Liver (tissue), 9 donors: ENCODE data around the gene TMEM86B. TPM values are rescaled to one million over a fixed set of nuclear protein-coding genes. Genes with fewer than 3 reads are reported as not detected.
"Not testable (repeated sequence)": the region's sequence is repeated elsewhere in the genome, so short reads cannot be mapped to it uniquely, and the experiment has no call there.

Experiments
- DNase-seq: peaks from one replicate; pipeline ENCODE4 v3.0.0-alpha.2; 2017; ENCODE audit warnings: low spot score
- H3K27ac ChIP-seq, 2 donors: one replicate each; pipeline ENCODE4 v1.7.0; 2013; ENCODE audit warnings: inconsistent platforms in 2 of 2, low read length in 2 of 2, control low read depth in 1 of 2, low read depth in 1 of 2, mild to moderate bottlenecking in 1 of 2
- H3K27me3 ChIP-seq, 4 donors: one replicate each; pipeline versions ENCODE4 v1.6.1 to v1.7.0; 2013; ENCODE audit warnings: low read length in 3 of 4, inconsistent platforms in 1 of 4, mild to moderate bottlenecking in 1 of 4, moderate library complexity in 1 of 4; ENCODE audit not compliant: control insufficient read depth in 4 of 4, insufficient read depth in 4 of 4
- H3K36me3 ChIP-seq, 4 donors: one replicate each; pipeline versions ENCODE4 v1.6.1 to v1.7.0; 2013; ENCODE audit warnings: low read length in 3 of 4, mild to moderate bottlenecking in 3 of 4, low read depth in 1 of 4, moderate library complexity in 1 of 4; ENCODE audit not compliant: control insufficient read depth in 4 of 4, insufficient read depth in 3 of 4
- H3K4me1 ChIP-seq, 4 donors: one replicate each; pipeline versions ENCODE4 v1.6.1 to v1.7.0; 2013; ENCODE audit warnings: low read length in 3 of 4, mild to moderate bottlenecking in 3 of 4, moderate library complexity in 1 of 4; ENCODE audit not compliant: control insufficient read depth in 4 of 4, insufficient read depth in 4 of 4
- H3K4me3 ChIP-seq, 3 donors: one replicate each; pipeline versions ENCODE4 v1.6.1 to v1.7.0; 2013; ENCODE audit warnings: low read length in 3 of 3, control low read depth in 1 of 3, low read depth in 1 of 3, mild to moderate bottlenecking in 1 of 3
- H3K9ac ChIP-seq, 2 donors: one replicate each; pipeline ENCODE4 v1.7.0; 2013; ENCODE audit warnings: low read length in 2 of 2, mild to moderate bottlenecking in 2 of 2, moderate library complexity in 2 of 2, control low read depth in 1 of 2, low read depth in 1 of 2
- H3K9me3 ChIP-seq, 4 donors: one replicate each; pipeline versions ENCODE4 v1.6.1 to v1.7.0; 2013; ENCODE audit warnings: low read length in 3 of 4; ENCODE audit not compliant: control insufficient read depth in 4 of 4
- EGR1 ChIP-seq, 2 donors: IDR thresholded peaks; 2 replicates each; pipeline ENCODE4 v1.6.1; 2016 to 2018; ENCODE audit warnings: antibody characterized with exemption in 2 of 2, low read depth in 2 of 2
- FOXA1 ChIP-seq: IDR thresholded peaks from 2 replicates; pipeline ENCODE4 v1.6.1; 2016; ENCODE audit warnings: antibody characterized with exemption
- GABPA ChIP-seq, 2 donors: IDR thresholded peaks in 1 of 2; conservative IDR thresholded peaks in 1 of 2; 2 replicates each; pipeline ENCODE4 v1.6.1; 2016; ENCODE audit warnings: antibody characterized with exemption in 2 of 2, mild to moderate bottlenecking in 1 of 2, moderate library complexity in 1 of 2
- HNF4A ChIP-seq, 2 donors: conservative IDR thresholded peaks; 2 replicates each; pipeline ENCODE4 v1.6.1; 2016; ENCODE audit warnings: antibody characterized with exemption in 2 of 2, mild to moderate bottlenecking in 2 of 2
- HNF4G ChIP-seq: IDR thresholded peaks from 2 replicates; pipeline ENCODE4 v1.6.1; 2016; ENCODE audit warnings: antibody characterized with exemption
- JUND ChIP-seq, 2 donors: IDR thresholded peaks; 2 replicates each; pipeline ENCODE4 v1.6.1; 2016; ENCODE audit warnings: antibody characterized with exemption in 2 of 2
- NR2F2 ChIP-seq: IDR thresholded peaks from 2 replicates; pipeline ENCODE4 v1.6.1; 2016; ENCODE audit warnings: antibody characterized with exemption
- RAD21 ChIP-seq, 2 donors: IDR thresholded peaks; 2 replicates each; pipeline ENCODE4 v1.6.1; 2016; ENCODE audit warnings: antibody characterized with exemption in 2 of 2, mild to moderate bottlenecking in 2 of 2
- RXRA ChIP-seq, 2 donors: IDR thresholded peaks; 2 replicates each; pipeline ENCODE4 v1.6.1; 2017 to 2018; ENCODE audit warnings: antibody characterized with exemption in 2 of 2, mild to moderate bottlenecking in 1 of 2
- SP1 ChIP-seq: IDR thresholded peaks from 2 replicates; pipeline ENCODE4 v1.6.1; 2018; ENCODE audit warnings: antibody characterized with exemption, mild to moderate bottlenecking
- TAF1 ChIP-seq: conservative IDR thresholded peaks from 2 replicates; pipeline ENCODE4 v1.6.1; 2016; ENCODE audit warnings: antibody characterized with exemption, mild to moderate bottlenecking
- YY1 ChIP-seq: IDR thresholded peaks from 2 replicates; pipeline ENCODE4 v1.6.1; 2016; ENCODE audit warnings: antibody characterized with exemption, mild to moderate bottlenecking
- WGBS: extraction: QIAGEN DNeasy Blood & Tissue Kit; methylation state at CpG from one replicate; pipeline ENCODE4 v1.1.7; 2013; 5-methylcytosine and 5-hydroxymethylcytosine counted together
- polyA plus RNA-seq, 2 donors: library from polyadenylated mRNA; stranded (reverse) in 1 of 2; unstranded in 1 of 2; fragments of 200-250 nt in 1 of 2; fragments of >200 nt in 1 of 2; fragmentation: Nextera tagmentation in 1 of 2; extraction: Ambion mirVana in 1 of 2; gene quantifications; one replicate each; pipeline versions ENCODE4 v1.2.1 to v1.2.3, GENCODE V29; 2013 to 2015
- total RNA-seq, 2 donors: library from RNA; depleted of rRNA; stranded (reverse); fragments of >200 nt; gene quantifications; one replicate each; pipeline ENCODE4 v1.2.3, GENCODE V29; 2014
- TF ChIP-seq, protein P1 (sequence below): IDR thresholded peaks from 2 replicates; pipeline ENCODE4 v1.6.1; 2016; ENCODE audit warnings: antibody characterized with exemption, mild to moderate bottlenecking
- TF ChIP-seq, protein P2 (sequence below): IDR thresholded peaks from 2 replicates; pipeline ENCODE4 v1.6.1; 2016; ENCODE audit warnings: antibody characterized with exemption
- TF ChIP-seq, protein P3 (sequence below): IDR thresholded peaks from 2 replicates; pipeline ENCODE4 v1.6.1; 2016; ENCODE audit warnings: antibody characterized with exemption
- TF ChIP-seq, protein P4 (sequence below): fragments of 150-350 bp; IDR thresholded peaks from 2 replicates; pipeline ENCODE4 v1.5.1; 2017; ENCODE audit warnings: improper control_type of control experiment, low read depth, low read length; ENCODE audit not compliant: missing input control
- donor health status: healthy.
- donor health status: healthy.
- donor health status: healthy.
- donor health status: healthy.
- donor health status: healthy.

TMEM86B gene
- total and polyA plus RNA-seq, 4 donors = 4.8 to 20.1 (median 16.6) TPM

DNA sequence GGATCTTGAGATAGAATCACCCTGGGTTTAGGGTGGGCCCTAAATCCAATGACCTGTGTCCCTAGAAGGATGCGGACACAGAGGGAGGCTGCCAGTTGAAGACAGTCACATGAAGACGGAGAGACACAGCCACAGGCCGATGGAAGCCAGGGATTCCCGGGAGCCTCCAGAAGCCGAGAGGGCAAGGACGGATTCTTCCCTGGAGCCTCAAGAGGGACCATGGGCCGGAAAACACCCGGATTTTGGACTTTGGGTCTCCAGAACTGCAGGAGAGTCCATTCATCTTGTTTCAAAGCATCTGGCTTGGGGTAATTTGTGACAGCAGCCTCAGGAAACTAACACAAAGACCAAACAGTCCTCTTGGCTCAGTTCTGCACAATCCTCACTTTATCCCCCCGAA lies 2.3 kb downstream of the TMEM86B start:
- 85% methylated on average over 9 of the region's 9 CpGs for WGBS
- Histone ChIP-seq H3K9me3 (no peaks in the 10 kb centered on the region), H3K4me1 (peaks cover 5 to 29% (median 23%) of the 10 kb centered on the region in 4 donors), H3K36me3 (peaks cover 3 to 11% (median 6%) of the 10 kb centered on the region in 4 donors), H3K4me3 (no peak overlapping the region), H3K27ac (no peak overlapping the region), H3K9ac (no peak overlapping the region), H3K27me3 (no peaks in the 10 kb centered on the region)
- DNase-seq = no peak
- TF ChIP-seq NR2F2 = no peak
- TF ChIP-seq, protein P1, sequence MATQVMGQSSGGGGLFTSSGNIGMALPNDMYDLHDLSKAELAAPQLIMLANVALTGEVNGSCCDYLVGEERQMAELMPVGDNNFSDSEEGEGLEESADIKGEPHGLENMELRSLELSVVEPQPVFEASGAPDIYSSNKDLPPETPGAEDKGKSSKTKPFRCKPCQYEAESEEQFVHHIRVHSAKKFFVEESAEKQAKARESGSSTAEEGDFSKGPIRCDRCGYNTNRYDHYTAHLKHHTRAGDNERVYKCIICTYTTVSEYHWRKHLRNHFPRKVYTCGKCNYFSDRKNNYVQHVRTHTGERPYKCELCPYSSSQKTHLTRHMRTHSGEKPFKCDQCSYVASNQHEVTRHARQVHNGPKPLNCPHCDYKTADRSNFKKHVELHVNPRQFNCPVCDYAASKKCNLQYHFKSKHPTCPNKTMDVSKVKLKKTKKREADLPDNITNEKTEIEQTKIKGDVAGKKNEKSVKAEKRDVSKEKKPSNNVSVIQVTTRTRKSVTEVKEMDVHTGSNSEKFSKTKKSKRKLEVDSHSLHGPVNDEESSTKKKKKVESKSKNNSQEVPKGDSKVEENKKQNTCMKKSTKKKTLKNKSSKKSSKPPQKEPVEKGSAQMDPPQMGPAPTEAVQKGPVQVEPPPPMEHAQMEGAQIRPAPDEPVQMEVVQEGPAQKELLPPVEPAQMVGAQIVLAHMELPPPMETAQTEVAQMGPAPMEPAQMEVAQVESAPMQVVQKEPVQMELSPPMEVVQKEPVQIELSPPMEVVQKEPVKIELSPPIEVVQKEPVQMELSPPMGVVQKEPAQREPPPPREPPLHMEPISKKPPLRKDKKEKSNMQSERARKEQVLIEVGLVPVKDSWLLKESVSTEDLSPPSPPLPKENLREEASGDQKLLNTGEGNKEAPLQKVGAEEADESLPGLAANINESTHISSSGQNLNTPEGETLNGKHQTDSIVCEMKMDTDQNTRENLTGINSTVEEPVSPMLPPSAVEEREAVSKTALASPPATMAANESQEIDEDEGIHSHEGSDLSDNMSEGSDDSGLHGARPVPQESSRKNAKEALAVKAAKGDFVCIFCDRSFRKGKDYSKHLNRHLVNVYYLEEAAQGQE = no peak
- TF ChIP-seq, protein P2, sequence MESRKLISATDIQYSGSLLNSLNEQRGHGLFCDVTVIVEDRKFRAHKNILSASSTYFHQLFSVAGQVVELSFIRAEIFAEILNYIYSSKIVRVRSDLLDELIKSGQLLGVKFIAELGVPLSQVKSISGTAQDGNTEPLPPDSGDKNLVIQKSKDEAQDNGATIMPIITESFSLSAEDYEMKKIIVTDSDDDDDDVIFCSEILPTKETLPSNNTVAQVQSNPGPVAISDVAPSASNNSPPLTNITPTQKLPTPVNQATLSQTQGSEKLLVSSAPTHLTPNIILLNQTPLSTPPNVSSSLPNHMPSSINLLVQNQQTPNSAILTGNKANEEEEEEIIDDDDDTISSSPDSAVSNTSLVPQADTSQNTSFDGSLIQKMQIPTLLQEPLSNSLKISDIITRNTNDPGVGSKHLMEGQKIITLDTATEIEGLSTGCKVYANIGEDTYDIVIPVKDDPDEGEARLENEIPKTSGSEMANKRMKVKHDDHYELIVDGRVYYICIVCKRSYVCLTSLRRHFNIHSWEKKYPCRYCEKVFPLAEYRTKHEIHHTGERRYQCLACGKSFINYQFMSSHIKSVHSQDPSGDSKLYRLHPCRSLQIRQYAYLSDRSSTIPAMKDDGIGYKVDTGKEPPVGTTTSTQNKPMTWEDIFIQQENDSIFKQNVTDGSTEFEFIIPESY = no peak
- TF ChIP-seq FOXA1 = no peak
- no peak for TF ChIP-seq RXRA (IDR thresholded peaks at IDR 0.05)
- no peak for TF ChIP-seq HNF4G
- TF ChIP-seq YY1 = no peak
- TF ChIP-seq JUND (IDR thresholded peaks at IDR 0.05) = no peak
- no peak for TF ChIP-seq GABPA (IDR thresholded peaks at IDR 0.05 in 1 of 2, conservative IDR thresholded peaks at IDR 0.05 in 1 of 2)
- TF ChIP-seq, protein P3, sequence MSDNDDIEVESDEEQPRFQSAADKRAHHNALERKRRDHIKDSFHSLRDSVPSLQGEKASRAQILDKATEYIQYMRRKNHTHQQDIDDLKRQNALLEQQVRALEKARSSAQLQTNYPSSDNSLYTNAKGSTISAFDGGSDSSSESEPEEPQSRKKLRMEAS = no peak
- no peak for TF ChIP-seq RAD21 (IDR thresholded peaks at IDR 0.05)
- TF ChIP-seq SP1 = no peak

DNA sequence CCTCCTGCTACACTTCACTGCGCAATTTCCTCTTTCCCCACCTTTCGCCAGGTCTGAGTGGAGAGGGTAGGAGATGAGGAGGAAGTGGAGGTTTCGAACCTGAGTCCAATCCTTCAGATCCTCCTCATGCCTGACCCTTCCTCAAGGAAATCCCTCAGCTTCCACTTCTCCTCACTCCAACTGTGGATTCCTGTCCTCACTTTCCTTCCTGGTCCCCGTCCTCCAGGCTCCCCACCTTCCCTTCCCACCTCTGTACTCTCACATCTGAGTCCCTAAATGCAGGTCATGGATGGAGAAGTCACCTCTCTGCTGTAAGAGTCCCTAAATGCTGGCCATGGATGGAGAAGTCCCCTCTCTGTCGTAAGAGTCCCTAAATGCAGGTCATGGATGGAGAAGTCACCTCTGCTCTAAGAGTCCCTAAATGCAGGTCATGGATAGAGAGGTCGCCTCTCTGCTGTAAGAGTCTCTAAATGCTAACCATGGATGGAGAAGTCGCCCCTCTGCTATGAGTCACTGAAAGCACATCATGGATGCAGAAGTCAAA lies 3.1 kb downstream of the TMEM86B start:
- DNase-seq = no peak
- 94% methylated on average over 7 of the region's 7 CpGs for WGBS
- no peak overlapping the region for H3K9ac ChIP-seq
- H3K36me3 ChIP-seq = peaks cover 0 to 5% (median 4%) of the 10 kb centered on the region in 4 donors
- no peaks in the 10 kb centered on the region for H3K9me3 ChIP-seq
- no peak for TF ChIP-seq FOXA1
- TF ChIP-seq JUND (IDR thresholded peaks at IDR 0.05) = no peak
- TF ChIP-seq NR2F2 = no peak
- TF ChIP-seq YY1 = no peak
- TF ChIP-seq EGR1 (IDR thresholded peaks at IDR 0.05; ENCODE audit: low read depth in 2 of 2) = no peak
- TF ChIP-seq HNF4G = no peak
- TF ChIP-seq, protein P4, sequence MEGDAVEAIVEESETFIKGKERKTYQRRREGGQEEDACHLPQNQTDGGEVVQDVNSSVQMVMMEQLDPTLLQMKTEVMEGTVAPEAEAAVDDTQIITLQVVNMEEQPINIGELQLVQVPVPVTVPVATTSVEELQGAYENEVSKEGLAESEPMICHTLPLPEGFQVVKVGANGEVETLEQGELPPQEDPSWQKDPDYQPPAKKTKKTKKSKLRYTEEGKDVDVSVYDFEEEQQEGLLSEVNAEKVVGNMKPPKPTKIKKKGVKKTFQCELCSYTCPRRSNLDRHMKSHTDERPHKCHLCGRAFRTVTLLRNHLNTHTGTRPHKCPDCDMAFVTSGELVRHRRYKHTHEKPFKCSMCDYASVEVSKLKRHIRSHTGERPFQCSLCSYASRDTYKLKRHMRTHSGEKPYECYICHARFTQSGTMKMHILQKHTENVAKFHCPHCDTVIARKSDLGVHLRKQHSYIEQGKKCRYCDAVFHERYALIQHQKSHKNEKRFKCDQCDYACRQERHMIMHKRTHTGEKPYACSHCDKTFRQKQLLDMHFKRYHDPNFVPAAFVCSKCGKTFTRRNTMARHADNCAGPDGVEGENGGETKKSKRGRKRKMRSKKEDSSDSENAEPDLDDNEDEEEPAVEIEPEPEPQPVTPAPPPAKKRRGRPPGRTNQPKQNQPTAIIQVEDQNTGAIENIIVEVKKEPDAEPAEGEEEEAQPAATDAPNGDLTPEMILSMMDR = no peak
- no peak for TF ChIP-seq TAF1
- no peak for TF ChIP-seq HNF4A (conservative IDR thresholded peaks at IDR 0.05)
- no peak overlapping the region for H3K4me3 ChIP-seq
- H3K4me1 ChIP-seq = peaks cover 5 to 29% (median 23%) of the 10 kb centered on the region in 4 donors
- no peak overlapping the region for H3K27ac ChIP-seq
- H3K27me3 ChIP-seq = no peaks in the 10 kb centered on the region

DNA sequence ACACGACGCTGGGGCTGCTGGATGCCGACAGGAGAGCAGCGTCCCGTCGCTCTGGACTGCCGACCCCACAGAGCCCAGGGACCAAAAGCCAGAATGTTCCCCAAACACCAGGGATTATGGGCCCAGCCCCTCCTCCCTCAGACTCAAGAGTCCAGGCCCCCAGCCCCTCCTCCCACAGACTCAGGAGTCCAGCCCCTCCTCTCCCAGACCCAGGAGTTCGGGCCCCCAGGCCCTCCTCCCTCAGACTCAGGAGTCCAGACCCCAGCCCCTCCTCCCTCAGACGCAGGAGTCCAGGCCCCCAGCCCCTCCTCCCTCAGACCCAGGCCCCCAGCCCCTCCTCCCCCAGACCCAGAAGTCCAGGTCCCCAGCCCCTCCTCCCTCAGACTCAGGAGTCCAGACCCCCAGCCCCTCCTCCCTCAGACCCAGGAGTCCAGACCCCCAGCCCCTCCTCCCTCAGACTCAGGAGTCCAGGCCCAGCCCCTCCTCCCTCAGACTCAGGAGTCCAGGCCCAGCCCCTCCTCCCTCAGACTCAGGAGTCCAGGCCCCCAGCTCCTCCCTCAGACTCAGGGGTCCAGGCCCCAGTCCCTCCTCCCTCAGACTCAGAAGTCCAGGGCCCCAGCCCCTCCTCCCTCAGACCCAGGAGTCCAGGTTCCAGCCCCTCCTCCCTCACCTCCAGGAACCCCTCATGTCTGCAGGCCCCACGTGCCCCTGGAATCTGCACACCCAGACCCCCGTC lies 3.7 kb downstream of the TMEM86B start:
- DNase-seq, H3K27ac ChIP-seq, H3K27me3 ChIP-seq, H3K9me3 ChIP-seq, H3K36me3 ChIP-seq, H3K4me3 ChIP-seq, H3K9ac ChIP-seq: not testable (repeated sequence)
- peaks cover 3 to 25% (median 22%) of the 10 kb centered on the region in 4 donors for H3K4me1 ChIP-seq
- WGBS = 87% methylated on average over 11 of the region's 11 CpGs
